Measurements from ENCODE around the gene MRPL23.

MRPL23 gene

DNA sequence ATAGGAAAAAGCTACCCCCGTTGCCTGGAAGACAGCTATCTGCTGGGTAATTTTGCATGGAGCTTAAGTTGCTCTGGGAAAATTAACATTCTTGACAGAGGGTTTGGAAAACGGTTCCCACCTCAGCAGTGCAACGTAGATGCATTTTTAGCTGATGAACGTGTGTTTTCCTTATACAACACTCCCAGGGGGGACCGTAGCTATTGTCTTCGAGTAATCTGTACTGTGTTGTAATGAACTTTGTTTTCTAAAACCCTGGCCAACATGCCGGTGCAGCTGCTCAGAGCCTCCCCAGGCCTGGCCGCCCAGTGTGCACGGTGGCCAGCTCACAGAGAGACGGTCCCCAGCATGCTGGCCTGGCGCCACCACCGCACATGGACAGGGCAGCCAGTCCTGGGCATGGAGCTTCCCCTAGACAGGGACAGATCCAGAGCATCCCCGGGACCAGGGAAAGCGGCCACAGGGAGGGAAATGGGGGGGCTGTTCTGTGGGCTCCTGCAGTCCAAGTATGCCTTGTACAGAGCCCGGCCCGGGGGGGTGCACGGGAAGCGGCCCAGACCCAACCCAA is 25.5 kb upstream of the MRPL23 start:
- no peak for FAIRE-seq

- FAIRE-seq: no peak
Measured at GRCh38 chr11:1922481-1923081, 24.6 kb upstream of the MRPL23 start.

DNA sequence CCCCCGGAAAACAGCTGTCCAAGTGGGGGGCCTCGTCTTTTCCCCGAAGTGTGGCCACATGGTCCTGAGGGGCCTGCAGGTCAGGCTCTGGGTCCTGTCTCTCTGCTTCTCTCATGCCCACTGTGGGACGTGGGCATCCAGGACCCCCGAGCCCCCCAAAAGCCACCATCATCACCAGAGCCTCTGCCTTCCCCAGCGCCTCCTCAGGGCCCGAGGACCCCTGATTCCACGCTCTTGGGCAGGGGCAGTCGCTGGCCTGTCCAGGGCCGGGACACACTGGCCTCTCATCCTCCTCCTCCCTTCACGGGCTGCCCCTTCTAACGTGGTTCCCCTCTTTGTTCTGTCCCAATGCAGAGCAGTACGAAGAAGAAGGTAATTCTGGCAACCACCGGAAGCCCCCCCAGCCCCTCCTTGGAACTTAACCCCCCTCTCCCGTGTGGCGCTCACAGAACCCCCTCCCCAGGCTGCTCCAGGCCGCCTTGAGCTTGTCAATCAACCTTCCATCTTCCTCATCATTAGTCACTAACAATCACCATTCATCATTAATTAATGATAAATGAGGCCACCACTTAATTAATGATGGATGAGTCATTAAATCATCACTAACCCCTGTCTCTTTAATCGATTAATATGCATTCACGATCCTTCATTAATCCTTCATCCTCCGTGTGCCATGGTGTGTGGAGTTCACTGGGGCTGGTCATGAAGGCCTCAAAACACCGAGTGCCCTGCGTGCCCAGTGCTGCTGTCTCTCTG is 23.8 kb upstream of the MRPL23 start:
- no peak for FAIRE-seq

DNA sequence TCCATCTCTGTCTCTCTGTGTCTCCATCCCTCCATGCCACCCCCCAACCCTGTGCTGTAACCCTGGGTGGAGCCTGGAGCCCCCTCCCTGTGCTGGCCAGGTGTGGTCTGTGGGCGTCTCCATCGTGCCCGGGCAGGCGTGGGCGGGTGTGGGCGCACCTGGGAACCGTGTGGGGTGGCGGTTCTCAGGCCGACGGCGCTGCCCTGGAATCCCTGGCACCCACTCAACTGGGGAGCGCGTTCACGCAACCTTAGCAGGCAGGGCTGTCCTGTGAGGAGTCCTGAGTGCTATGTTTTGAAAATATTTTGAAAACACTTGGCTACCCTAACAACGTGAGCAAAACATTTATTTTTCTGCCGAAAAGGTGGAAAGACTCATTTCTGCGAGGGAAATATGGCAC is 23.0 kb upstream of the MRPL23 start:
- FAIRE-seq: no peak

- FAIRE-seq: no peak
Measured at GRCh38 chr11:1924646-1925372, 22.3 kb upstream of the MRPL23 start.

DNA sequence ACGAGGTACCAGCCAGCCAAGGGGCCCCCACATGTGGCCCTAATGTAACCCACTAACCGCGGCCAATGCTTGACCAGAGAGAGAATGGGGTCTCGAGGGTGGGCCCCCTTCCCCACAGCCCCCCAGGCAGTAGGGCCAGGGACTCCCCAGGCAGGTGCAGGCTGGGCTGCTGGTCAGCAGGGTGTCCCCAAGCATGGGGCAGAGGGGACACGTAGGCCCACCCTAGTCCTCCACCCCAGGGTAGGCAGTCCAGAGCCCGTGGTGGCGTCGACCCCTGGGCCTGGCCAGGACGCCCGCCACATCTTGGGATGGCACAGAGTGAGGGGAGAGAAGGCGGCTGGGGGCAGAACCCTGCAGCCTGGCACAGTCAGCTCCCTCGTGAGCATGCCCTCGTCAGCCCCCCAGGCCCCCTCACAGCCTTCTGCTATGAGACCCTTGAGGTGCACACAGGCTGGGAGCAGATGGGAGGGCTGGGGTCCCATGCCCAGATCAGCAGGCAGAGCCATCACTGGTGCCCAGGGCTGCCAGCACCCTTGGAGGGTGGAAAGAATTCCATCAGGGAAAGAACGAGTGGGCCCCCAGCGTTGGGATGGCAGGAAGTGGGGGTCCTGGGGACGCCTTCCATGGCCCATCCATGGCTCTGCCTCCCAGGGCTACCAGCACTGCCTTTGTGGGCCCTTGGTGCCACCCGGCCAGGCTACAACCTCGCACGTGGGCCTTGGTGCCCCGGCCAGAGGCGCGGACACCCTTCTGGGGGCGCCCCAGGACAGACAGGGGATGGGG is 21.6 kb upstream of the MRPL23 start:
- no peak for FAIRE-seq

- FAIRE-seq: no peak
Measured at GRCh38 chr11:1926156-1927025, 20.7 kb upstream of the MRPL23 start.

DNA sequence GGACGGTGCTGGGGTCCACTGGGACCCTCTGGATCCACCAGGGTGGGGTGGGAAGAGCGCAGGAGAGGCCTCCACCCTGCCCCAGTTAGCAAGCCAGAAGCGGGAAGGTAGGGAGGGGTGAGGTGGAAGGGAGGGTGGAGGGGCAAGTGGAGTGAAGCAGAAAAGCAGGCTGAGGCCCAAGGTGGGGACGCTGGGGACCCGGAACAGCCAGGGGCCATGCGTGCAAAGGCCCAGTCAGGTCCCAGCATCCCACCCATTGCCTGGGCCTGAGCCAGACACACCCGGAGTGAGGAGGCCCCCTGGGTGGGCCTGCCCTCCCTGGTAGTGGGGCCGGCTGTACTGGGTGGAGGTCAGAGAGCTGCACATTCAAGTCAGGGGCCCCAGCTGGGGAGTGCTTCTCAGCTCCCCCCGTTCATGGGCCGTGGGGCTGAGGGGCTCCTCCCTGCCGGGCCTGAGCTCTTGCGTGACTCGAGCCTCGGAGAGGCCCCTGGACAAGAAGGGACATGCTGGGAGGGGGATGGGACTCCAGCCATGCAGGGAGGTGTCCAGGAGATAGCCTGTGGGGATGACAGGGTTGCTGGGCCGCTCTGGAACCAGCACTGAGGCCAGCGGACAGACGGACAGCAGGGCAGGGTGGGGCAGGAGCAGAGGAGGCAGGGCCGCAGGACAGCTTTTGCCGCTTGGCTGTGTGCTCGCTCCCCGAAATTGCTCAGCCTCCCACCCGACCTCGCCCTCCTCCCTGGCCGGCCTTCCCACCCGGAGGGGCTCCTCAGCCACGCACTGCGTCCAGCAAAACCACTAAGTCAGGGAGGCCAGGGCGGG is 19.9 kb upstream of the MRPL23 start:
- FAIRE-seq: no peak

- FAIRE-seq: no peak
Measured at GRCh38 chr11:1927848-1928469, 19.2 kb upstream of the MRPL23 start.

GRCh38 chr11:1928470-1928890 is 18.7 kb upstream of the MRPL23 start:
- no peak for FAIRE-seq

- no peak for FAIRE-seq
Measured at GRCh38 chr11:1928891-1929541, 18.1 kb upstream of the MRPL23 start.

DNA sequence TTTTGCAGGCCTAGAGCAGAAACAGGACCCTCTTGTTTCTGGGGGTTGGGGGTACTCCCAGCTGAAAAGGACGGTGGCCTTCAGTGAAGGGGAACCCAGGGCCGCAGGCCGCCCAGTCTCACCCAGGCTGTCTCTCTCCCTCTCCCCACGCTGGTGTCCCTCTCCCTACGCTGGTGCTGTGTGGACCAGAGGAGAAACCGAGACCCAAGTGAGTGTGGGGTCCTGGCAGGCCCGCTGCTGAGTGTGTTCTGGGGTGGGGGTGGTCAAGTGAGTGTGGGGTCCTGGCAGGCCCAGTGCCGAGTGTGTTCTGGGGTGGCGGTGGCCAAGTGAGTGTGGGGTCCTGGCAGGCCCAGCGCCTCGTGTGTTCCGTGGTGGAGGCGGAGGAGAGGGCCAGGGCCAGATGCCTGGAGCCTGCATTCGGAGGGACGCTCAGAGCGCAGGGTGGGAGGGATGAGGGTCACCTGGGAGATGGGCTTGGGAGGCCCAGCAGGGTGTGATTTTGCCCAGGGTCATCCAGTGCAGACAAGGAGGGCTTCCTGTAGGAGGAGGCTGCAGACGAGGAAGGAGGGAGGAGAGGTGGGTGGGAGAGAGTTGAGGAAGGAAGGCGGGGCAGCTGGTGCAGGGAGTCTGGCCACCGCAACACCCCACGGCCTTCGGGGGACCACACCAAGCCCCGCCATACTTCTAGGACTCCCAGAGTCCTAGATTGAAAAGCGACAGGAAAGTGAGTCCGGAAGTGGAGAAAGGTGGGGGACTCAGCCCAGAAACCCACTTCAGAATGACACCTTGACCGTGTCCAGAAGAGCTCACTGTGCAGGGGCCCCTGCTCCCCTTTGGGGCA is 17.3 kb upstream of the MRPL23 start:
- no peak for FAIRE-seq

GRCh38 chr11:1930462-1930830 is 16.7 kb upstream of the MRPL23 start:
- FAIRE-seq: no peak

GRCh38 chr11:1931341-1932104 is 15.6 kb upstream of the MRPL23 start:
- no peak for FAIRE-seq

DNA sequence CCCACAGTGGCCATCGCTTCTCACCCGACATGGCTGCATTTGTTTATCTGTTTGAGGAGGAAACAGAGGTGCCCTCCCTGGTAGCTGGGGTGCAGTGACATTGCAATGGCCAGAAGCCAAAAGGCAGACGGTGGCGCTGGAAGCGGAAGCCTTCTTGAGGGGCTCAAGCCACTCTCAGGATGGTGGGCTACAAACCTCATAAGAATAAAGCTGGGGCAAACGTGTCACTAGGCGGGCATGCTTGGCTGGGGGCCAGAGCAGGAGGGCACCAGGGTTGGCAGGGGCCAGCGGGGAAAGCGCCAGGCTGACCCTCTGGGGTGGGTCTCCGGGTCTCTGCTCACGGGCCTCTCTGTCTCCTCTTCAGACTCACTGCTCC is 15.0 kb upstream of the MRPL23 start:
- no peak for FAIRE-seq

DNA sequence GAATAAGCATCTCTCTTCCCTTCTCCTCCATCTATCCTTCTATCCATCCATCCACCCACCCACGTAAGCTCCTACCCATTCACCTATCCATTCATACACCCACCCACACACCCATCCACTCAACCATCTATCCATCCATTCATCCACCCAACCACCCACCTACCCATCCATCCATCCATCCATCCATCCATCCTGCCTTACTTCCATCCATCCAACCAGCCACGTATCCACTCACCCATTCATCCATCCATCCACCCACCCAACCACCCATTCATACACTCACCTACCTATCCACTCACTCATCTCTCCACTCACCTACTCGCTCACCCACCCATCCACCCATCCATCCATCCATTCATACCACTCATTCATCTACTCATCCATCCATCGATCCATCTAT is 14.5 kb upstream of the MRPL23 start:
- FAIRE-seq: no peak

- FAIRE-seq: no peak
Measured at GRCh38 chr11:1933416-1934334, 13.5 kb upstream of the MRPL23 start.
